Right lobe of liver (tissue), 4 donors: Measurements from ENCODE around the gene FAH.

Source experiments
- POLR2A ChIP-seq: fragments of 450-650 bp; IDR thresholded peaks from one replicate; pipeline ENCODE4 v1.6.1; 2017; ENCODE audit warnings: antibody characterized with exemption, mild to moderate bottlenecking
- TF ChIP-seq, protein P1 (sequence below), 4 donors: fragments of 200-600 bp in 3 of 4; fragments of 450-650 bp in 1 of 4; IDR thresholded peaks; one replicate each; pipeline versions ENCODE4 v1.5.1 to v1.8.0; 2016 to 2022; ENCODE audit warnings: antibody characterized with exemption in 4 of 4, mild to moderate bottlenecking in 2 of 4
- donor health status: DM: no; HTN: no; CAD: no.
- donor health status: DM: no; HTN: no; CAD: no.
- donor health status: DM: no; HTN: yes; CAD: no.

GRCh38 chr15:80159811-80160569, 7.2 kb downstream of the FAH start:
- TF ChIP-seq, protein P1, sequence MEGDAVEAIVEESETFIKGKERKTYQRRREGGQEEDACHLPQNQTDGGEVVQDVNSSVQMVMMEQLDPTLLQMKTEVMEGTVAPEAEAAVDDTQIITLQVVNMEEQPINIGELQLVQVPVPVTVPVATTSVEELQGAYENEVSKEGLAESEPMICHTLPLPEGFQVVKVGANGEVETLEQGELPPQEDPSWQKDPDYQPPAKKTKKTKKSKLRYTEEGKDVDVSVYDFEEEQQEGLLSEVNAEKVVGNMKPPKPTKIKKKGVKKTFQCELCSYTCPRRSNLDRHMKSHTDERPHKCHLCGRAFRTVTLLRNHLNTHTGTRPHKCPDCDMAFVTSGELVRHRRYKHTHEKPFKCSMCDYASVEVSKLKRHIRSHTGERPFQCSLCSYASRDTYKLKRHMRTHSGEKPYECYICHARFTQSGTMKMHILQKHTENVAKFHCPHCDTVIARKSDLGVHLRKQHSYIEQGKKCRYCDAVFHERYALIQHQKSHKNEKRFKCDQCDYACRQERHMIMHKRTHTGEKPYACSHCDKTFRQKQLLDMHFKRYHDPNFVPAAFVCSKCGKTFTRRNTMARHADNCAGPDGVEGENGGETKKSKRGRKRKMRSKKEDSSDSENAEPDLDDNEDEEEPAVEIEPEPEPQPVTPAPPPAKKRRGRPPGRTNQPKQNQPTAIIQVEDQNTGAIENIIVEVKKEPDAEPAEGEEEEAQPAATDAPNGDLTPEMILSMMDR (IDR thresholded peaks at IDR 0.05), result no peak
- TF ChIP-seq POLR2A, result no peak
